IPS-NIHi11 (cell line): ENCODE results near the gene ARHGEF26.
A peak's percentile ranks its signal among the peaks of the same experiment; 100 is the strongest.

ENCODE experiments used
- DNase-seq: peaks from one replicate; pipeline ENCODE4 v3.0.0; 2012; ENCODE audit warnings: mixed read lengths, low spot score

ARHGEF26 gene

GRCh38 chr3:154151969-154152368 lies 30.8 kb downstream of the ARHGEF26 start:
- DNase-seq: no peak

GRCh38 chr3:154152741-154153140 lies 31.6 kb downstream of the ARHGEF26 start:
- DNase-seq: no peak

- DNase-seq: no peak
Observed at GRCh38 chr3:154156530-154156929, 35.3 kb downstream of the ARHGEF26 start.

GRCh38 chr3:154161806-154162205 lies 40.6 kb downstream of the ARHGEF26 start:
- DNase-seq: no peak

GRCh38 chr3:154164387-154164786 lies 43.2 kb downstream of the ARHGEF26 start:
- no peak for DNase-seq

GRCh38 chr3:154168998-154169795 lies 48.0 kb downstream of the ARHGEF26 start:
- DNase-seq: no peak

- no peak for DNase-seq
Observed at GRCh38 chr3:154169796-154170110, 48.6 kb downstream of the ARHGEF26 start.

GRCh38 chr3:154170300-154170699 lies 49.1 kb downstream of the ARHGEF26 start:
- no peak for DNase-seq

GRCh38 chr3:154175041-154175440 lies 53.9 kb downstream of the ARHGEF26 start:
- DNase-seq: no peak

GRCh38 chr3:154176036-154176435 lies 54.8 kb downstream of the ARHGEF26 start:
- DNase-seq: no peak

GRCh38 chr3:154177406-154177805 lies 56.2 kb downstream of the ARHGEF26 start:
- no peak for DNase-seq

- no peak for DNase-seq
Observed at GRCh38 chr3:154178172-154178571, 57.0 kb downstream of the ARHGEF26 start.

GRCh38 chr3:154180836-154181691 lies 59.9 kb downstream of the ARHGEF26 start:
- peak; percentile 25 for DNase-seq

GRCh38 chr3:154182322-154182922 lies 61.2 kb downstream of the ARHGEF26 start:
- DNase-seq: no peak

GRCh38 chr3:154182975-154183374 lies 61.8 kb downstream of the ARHGEF26 start:
- DNase-seq: no peak

GRCh38 chr3:154184582-154184981 lies 63.4 kb downstream of the ARHGEF26 start:
- no peak for DNase-seq

- DNase-seq: no peak
Observed at GRCh38 chr3:154188437-154188836, 67.2 kb downstream of the ARHGEF26 start.

GRCh38 chr3:154188846-154189245 lies 67.7 kb downstream of the ARHGEF26 start:
- no peak for DNase-seq

- no peak for DNase-seq
Observed at GRCh38 chr3:154191520-154191919, 70.3 kb downstream of the ARHGEF26 start.

- DNase-seq: no peak
Observed at GRCh38 chr3:154192225-154192624, 71.0 kb downstream of the ARHGEF26 start.

GRCh38 chr3:154193000-154193615 lies 71.9 kb downstream of the ARHGEF26 start:
- DNase-seq: no peak

GRCh38 chr3:154194877-154195276 lies 73.7 kb downstream of the ARHGEF26 start:
- DNase-seq: no peak
